T-cell (primary cell): ENCODE results near the gene CIDEC. TPM values are rescaled to one million over a fixed set of nuclear protein-coding genes. Genes with fewer than 3 reads are reported as not detected.
"Not testable (repeated sequence)": the region's sequence is repeated elsewhere in the genome, so short reads cannot be mapped to it uniquely, and the experiment has no call there.

ENCODE experiments used
- ATAC-seq, 4 experiments: fragments of 200-7000 bp in 3 of 4; fragments of 150-1000 bp in 1 of 4; cut with Tn5 transposase; replicated peaks in 1 of 4; 1 replicate in 3 of 4; 2 replicates in 1 of 4; pipeline ENCODE4 v1.10.0; 2021; ENCODE audit warnings: moderate library complexity in 3 of 4, mild to moderate bottlenecking in 2 of 4, moderate number of reproducible peaks in 1 of 4
- CTCF ChIA-PET, 2 donors: fragments of 300-600 bp; sonication (Branson Sonifier 250); formaldehyde crosslinking; loops; one replicate each; lab custom pipeline; 2022; ENCODE audit warnings: antibody characterized with exemption in 2 of 2; lab: Charles Lee
- POLR2A ChIA-PET, 2 donors: fragments of 300-600 bp; sonication (Branson Sonifier 250); formaldehyde crosslinking; loops; one replicate each; lab custom pipeline; 2022; ENCODE audit warnings: antibody characterized with exemption in 2 of 2; lab: Charles Lee
- DNase-seq, 35 experiments: peaks; one replicate each; pipeline versions ENCODE4 v3.0.0 to v3.0.0-alpha.2; 2013 to 2023
- H3K27ac ChIP-seq: one replicate; pipeline ENCODE4 v1.5.1; 2013; ENCODE audit warnings: low read length
- H3K27me3 ChIP-seq, 2 experiments: replicated peaks in 1 of 2; 1 replicate in 1 of 2; 2 replicates in 1 of 2; pipeline versions ENCODE4 v1.6.1 to v1.7.0; 2013; ENCODE audit warnings: low read length in 1 of 2, mixed read lengths in 1 of 2; ENCODE audit not compliant: control insufficient read depth in 2 of 2, insufficient read depth in 2 of 2; ENCODE audit errors: extremely low read depth in 1 of 2
- H3K36me3 ChIP-seq, 2 donors: 1 replicate in 1 of 2; 2 replicates in 1 of 2; pipeline versions ENCODE4 v1.6.1 to v1.7.0; 2013; ENCODE audit warnings: low read length in 1 of 2; ENCODE audit not compliant: control insufficient read depth in 2 of 2, insufficient read depth in 1 of 2; ENCODE audit errors: extremely low read depth in 1 of 2
- H3K4me1 ChIP-seq, 2 experiments: 1 replicate in 1 of 2; 2 replicates in 1 of 2; pipeline versions ENCODE4 v1.6.1 to v1.7.0; 2013; ENCODE audit warnings: low read length in 2 of 2, mixed read lengths in 1 of 2; ENCODE audit not compliant: insufficient read depth in 2 of 2, control insufficient read depth in 1 of 2; ENCODE audit errors: extremely low read depth in 1 of 2
- H3K4me3 ChIP-seq, 2 donors: 1 replicate in 1 of 2; 2 replicates in 1 of 2; pipeline versions ENCODE4 v1.5.1 to v1.7.0; 2013; ENCODE audit warnings: mild to moderate bottlenecking in 2 of 2, low read length in 1 of 2, moderate library complexity in 1 of 2; ENCODE audit not compliant: control insufficient read depth in 1 of 2; ENCODE audit errors: extremely low read depth in 1 of 2
- H3K9me3 ChIP-seq: 2 replicates; pipeline ENCODE4 v1.7.0; 2013
- H3K27ac Mint-ChIP-seq, 2 donors: one replicate each; pipeline ENCODE4 v1.8.0; 2020 to 2021; ENCODE audit warnings: mild to moderate bottlenecking in 2 of 2, mixed read lengths in 2 of 2
- H3K27me3 Mint-ChIP-seq, 2 donors: one replicate each; pipeline ENCODE4 v1.8.0; 2021 to 2022; ENCODE audit warnings: mixed read lengths in 2 of 2
- H3K36me3 Mint-ChIP-seq: one replicate; pipeline ENCODE4 v1.8.0; 2021; ENCODE audit warnings: mixed read lengths
- H3K4me1 Mint-ChIP-seq, 3 donors: one replicate each; pipeline ENCODE4 v1.8.0; 2020 to 2022; ENCODE audit warnings: mixed read lengths in 3 of 3, mild to moderate bottlenecking in 1 of 3
- H3K4me3 Mint-ChIP-seq, 3 donors: one replicate each; pipeline ENCODE4 v1.8.0; 2020 to 2022; ENCODE audit warnings: mild to moderate bottlenecking in 3 of 3, mixed read lengths in 3 of 3, moderate library complexity in 3 of 3
- H3K9me3 Mint-ChIP-seq, 3 donors: one replicate each; pipeline ENCODE4 v1.8.0; 2020 to 2022; ENCODE audit warnings: mixed read lengths in 3 of 3
- WGBS: methylation state at CpG from one replicate; pipeline ENCODE4 v1.1.5; 2013; ENCODE audit warnings: missing lambda C conversion rate; ENCODE audit not compliant: insufficient coverage; 5-methylcytosine and 5-hydroxymethylcytosine counted together
- total RNA-seq, 35 experiments: library from RNA in 6 of 35; stranded (reverse) in 6 of 35; fragments of 120-200 nt in 1 of 35; gene quantifications; one replicate each; pipeline versions ENCODE4 v1.2.1 to v1.2.4 and lab custom pipeline; 2013 to 2026

The CIDEC gene
- total RNA-seq, 5 donors from 2014 or later (not counting 1 experiment from before 2014, with no cell fraction given): 0.66 TPM; not detected in 4

DNA sequence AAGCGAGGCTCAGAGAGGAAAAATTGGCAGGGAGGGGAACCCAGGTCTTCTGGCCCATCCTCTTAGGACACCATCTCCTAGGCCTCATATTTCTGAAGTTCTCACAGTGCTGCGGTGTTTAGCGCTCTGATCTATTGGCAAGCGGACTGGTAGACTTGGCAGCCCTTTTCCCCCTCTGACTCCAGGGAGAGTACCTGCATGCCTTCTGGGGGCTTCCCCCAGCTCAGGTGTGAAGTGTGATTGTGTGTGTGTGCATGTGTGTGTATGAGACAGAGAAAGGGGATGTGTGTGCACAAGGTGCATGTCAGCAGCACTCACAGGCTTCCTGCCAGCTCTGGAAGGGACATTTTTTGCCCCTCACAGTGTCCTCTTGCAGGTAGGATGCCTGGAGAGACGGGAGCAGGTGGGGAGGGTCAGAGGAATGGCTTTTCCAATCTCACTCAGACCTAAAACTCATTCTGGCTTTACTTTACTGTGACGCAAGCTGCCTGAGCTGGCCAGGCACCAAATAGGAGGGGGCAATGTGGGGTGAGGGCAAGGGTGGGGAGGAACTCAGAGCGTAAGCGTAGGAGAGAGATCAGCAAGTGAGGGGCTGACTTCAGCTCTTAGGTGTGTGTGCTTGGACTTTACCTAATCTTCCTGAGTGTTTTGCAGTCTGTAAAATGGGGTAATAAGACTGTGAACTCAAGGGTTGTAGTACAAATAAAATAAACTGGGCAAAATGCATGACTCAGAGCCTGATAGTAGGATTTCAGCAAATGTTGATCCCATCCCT, 18.6 kb upstream of the CIDEC start:
- Mint-ChIP-seq H3K4me1 (peaks cover 44 to 63% (median 47%) of the 10 kb centered on the region in 3 donors), H3K36me3 (peaks cover 10% of the 10 kb centered on the region), H3K27ac (peak overlapping the region; percentile 28 to 34), H3K27me3 (no peaks in the 10 kb centered on the region), H3K4me3 (no peak overlapping the region), H3K9me3 (no peaks in the 10 kb centered on the region)
- no peak for DNase-seq
- ChIA-PET POLR2A (no interaction called here), CTCF (no interaction called here)
- no peak for ATAC-seq
- Histone ChIP-seq H3K27ac (no peak overlapping the region), H3K36me3 (peaks cover 0 to 3% of the 10 kb centered on the region in 2 donors), H3K4me3 (no peak overlapping the region), H3K27me3 (peaks cover 0 to 2% of the 10 kb centered on the region in 2 experiments), H3K4me1 (peaks cover 8 to 25% of the 10 kb centered on the region in 2 experiments), H3K9me3 (no peaks in the 10 kb centered on the region)
- 92% methylated on average over 5 of the region's 8 CpGs for WGBS

DNA sequence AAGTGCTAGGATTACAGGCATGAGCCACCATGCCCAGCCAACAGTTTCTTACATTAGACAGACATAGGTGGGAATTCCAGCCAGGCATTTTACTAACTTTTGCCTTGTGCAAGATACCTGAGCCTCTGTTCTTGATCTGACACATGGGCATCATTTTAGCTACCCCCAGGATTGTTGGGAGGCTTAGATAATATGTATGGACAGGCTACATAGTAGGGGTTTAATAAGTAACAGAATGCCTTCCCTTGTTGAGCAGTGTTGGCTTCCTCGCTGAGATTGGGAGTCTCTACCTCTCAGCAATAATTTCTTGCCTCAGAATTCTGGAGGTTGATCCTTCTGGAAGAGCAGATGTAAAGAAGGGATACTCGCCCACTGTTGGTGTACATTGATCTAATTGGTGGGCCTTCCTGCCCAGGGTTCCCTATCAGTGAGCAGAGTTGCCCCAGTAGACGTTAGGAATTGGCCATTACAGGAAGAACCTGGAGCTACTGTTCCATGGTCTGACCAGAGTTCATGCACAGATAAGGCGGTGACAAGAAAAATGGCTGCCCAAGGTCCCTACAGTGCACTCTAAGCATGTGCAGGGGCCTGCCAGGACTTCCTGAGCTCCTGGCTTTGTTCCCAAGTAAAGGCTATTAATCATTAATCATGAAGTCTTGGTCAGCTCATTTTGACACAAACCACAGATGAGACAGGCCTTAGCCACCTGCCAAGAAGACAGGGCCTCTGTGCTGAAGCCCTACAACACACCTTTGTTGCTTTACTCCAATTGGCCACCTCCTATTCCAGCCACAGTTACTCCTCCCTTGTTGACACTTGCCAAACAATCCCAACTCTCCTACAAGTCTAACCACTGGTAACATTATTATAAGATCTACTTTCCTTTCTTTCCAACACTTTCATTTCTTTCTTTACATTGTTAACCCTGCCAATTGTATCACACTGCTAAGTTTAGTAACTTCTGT, 17.6 kb upstream of the CIDEC start:
- ChIA-PET POLR2A (no interaction called here), CTCF (no interaction called here)
- peak overlapping the region; percentile 58 to 73 for H3K27ac Mint-ChIP-seq
- peaks cover 2 to 13% of the 10 kb centered on the region in 2 donors for H3K36me3 ChIP-seq
- no peaks in the 10 kb centered on the region for H3K9me3 ChIP-seq
- ATAC-seq: no peak
- H3K4me3 Mint-ChIP-seq: no peak overlapping the region
- 88% methylated on average over 3 of the region's 4 CpGs for WGBS
- H3K4me3 ChIP-seq: no peak overlapping the region
- H3K27me3 ChIP-seq: peaks cover 0 to 2% of the 10 kb centered on the region in 2 experiments
- no peaks in the 10 kb centered on the region for H3K27me3 Mint-ChIP-seq
- H3K9me3 Mint-ChIP-seq: no peaks in the 10 kb centered on the region
- no peak for DNase-seq
- peaks cover 44 to 61% (median 47%) of the 10 kb centered on the region in 3 donors for H3K4me1 Mint-ChIP-seq
- no peak overlapping the region for H3K27ac ChIP-seq
- H3K4me1 ChIP-seq: peaks cover 8 to 18% of the 10 kb centered on the region in 2 experiments
- peaks cover 18% of the 10 kb centered on the region for H3K36me3 Mint-ChIP-seq

DNA sequence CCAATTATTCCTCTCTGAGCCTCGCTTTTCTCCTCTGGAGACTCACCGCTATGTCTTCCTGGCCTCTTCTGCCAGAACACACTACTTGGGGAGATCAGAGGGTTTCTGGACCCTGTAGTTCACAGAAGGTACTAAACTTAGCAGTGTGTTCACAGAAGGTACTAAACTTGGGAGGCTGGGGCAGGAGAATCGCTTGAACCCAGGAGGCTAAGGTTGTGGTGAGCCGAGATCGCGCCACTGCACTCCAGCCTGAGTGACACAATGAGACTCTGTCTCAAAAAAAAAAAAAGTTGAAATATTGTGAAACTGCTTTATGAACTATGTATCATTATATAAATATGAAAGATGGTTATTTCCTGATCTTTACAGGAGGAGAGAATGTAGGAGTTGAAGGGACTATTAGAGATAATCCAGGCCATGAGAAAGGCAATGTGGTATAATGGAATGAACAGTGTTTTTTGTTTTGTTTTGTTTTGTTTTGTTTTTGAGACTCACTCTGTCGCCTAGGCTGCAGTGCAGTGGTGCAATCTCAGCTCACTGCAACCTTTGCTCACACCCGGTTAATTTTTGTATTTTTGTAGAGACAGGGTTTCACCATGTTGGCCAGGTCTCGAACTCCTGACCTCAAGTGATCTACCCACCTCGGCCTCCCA, 16.8 kb upstream of the CIDEC start:
- peaks cover 43 to 61% (median 47%) of the 10 kb centered on the region in 3 donors for H3K4me1 Mint-ChIP-seq
- CTCF ChIA-PET, H3K9me3 Mint-ChIP-seq, H3K27me3 ChIP-seq, H3K4me3 Mint-ChIP-seq, ATAC-seq, POLR2A ChIA-PET, H3K9me3 ChIP-seq, H3K27ac ChIP-seq, H3K27me3 Mint-ChIP-seq, DNase-seq, H3K4me3 ChIP-seq: not testable (repeated sequence)
- H3K27ac Mint-ChIP-seq: peak overlapping the region; percentile 58 to 73
- 83% methylated on average over 2 of the region's 10 CpGs for WGBS
- Histone ChIP-seq H3K4me1 (peaks cover 3 to 13% of the 10 kb centered on the region in 2 experiments), H3K36me3 (peaks cover 3 to 15% of the 10 kb centered on the region in 2 donors)
- H3K36me3 Mint-ChIP-seq: peaks cover 23% of the 10 kb centered on the region

DNA sequence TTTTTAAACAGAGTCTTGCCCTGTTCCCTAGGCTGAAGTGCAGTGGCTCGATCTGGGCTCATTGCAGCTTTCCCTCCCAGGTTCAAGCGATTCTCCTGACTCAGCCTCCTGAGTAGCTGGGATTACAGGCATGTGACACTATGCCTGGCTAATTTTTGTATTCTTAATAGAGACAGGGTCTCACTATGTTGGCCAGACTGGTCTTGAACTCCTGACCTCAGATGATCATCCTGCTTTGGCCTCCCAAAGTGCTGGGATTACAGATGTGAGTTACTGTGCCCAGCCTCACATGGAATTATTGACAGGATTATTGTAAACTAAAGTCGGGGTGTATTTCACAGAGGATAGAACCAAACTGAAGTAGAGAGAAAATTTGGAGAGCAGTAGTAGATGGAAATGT, 15.7 kb upstream of the CIDEC start:
- ATAC-seq, DNase-seq, CTCF ChIA-PET, H3K27me3 Mint-ChIP-seq, POLR2A ChIA-PET, H3K27me3 ChIP-seq, H3K4me3 ChIP-seq, H3K9me3 Mint-ChIP-seq, H3K9me3 ChIP-seq, H3K4me3 Mint-ChIP-seq, H3K27ac ChIP-seq: not testable (repeated sequence)
- H3K4me1 ChIP-seq: peaks cover 8 to 17% of the 10 kb centered on the region in 2 experiments
- H3K36me3 ChIP-seq: peaks cover 3 to 15% of the 10 kb centered on the region in 2 donors
- Mint-ChIP-seq H3K27ac (peak overlapping the region in 1 of 2 donors; percentile 19), H3K4me1 (peaks cover 43 to 60% (median 48%) of the 10 kb centered on the region in 3 donors), H3K36me3 (peaks cover 23% of the 10 kb centered on the region)
- WGBS: 96% methylated on average over 3 of the region's 3 CpGs

DNA sequence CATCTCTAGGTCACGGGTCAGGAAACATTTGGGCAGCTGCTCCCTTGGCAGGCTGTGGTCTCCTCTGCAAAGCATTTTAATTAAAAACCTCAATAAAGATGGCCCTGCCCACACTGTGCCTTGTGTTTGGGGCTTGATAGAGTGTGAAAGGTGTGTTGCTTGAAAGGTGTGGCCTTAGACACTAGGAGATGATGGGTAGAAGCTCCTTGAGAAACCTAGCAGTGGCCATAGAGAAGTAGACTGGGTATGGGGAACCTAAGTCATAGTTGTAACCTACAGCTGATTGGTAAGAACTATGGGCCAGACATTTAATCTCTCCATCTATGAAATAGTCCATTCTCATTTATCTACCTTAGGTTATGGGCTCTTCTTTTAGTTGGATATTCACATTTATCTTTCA, 13.7 kb upstream of the CIDEC start:
- peaks cover 8 to 23% of the 10 kb centered on the region in 2 experiments for H3K4me1 ChIP-seq
- Mint-ChIP-seq H3K9me3 (no peaks in the 10 kb centered on the region), H3K4me1 (peaks cover 46 to 64% (median 48%) of the 10 kb centered on the region in 3 donors), H3K27ac (peak overlapping the region; percentile 30 to 73), H3K27me3 (no peaks in the 10 kb centered on the region), H3K4me3 (no peak overlapping the region), H3K36me3 (peaks cover 23% of the 10 kb centered on the region)
- WGBS: no CpG with 5 or more reads among the region's 1 CpG
- no peak for ATAC-seq
- CTCF ChIA-PET: interaction anchor here in 1 of 2 donors (1.0 kb wide), 1 partner anchor 39 kb away, joined by 4 read pairs; no protein-coding TSS in a partner anchor
- H3K4me3 ChIP-seq: no peak overlapping the region
- POLR2A ChIA-PET: interaction anchor here in 1 of 2 donors (0.7 to 1.1 kb wide), 2 partner anchors 9 to 162 kb away, joined by 3 to 5 read pairs; partner anchors contain the start of genes BRPF1 and IL17RE
- H3K36me3 ChIP-seq: peaks cover 3 to 15% of the 10 kb centered on the region in 2 donors
- peak overlapping the region; percentile 5 for H3K27ac ChIP-seq
- H3K9me3 ChIP-seq: no peaks in the 10 kb centered on the region
- no peak for DNase-seq
- no peaks in the 10 kb centered on the region for H3K27me3 ChIP-seq
